T-helper 1 cell treated with Interleukin-12 subunit alpha and Interleukin-12 subunit beta and Interleukin-4 antibody, amounts not matched to agents 30 ng/mL and 1 ng/mL, for 36 hours (primary cell): ENCODE measurements around the gene MED13L. TPM values are rescaled to one million over a fixed set of nuclear protein-coding genes. Genes with fewer than 3 reads are reported as not detected.
"Not testable (repeated sequence)": the region's sequence is repeated elsewhere in the genome, so short reads cannot be mapped to it uniquely, and the experiment has no call there.

ENCODE experiments used
- intact Hi-C: fragments of 100-400 bp; cut with micrococcal nuclease; formaldehyde crosslinking; loops from one replicate; pipeline ENCODE4 v1.15.1; 2024
- total RNA-seq: library from RNA; stranded (reverse); gene quantifications from 2 replicates; pipeline ENCODE4 v1.2.3, GENCODE V29; 2022

Gene MED13L
- total RNA-seq, 1 donor from 2014 or later, result 92.7 TPM

GRCh38 chr12:115988625-115989563 lies 288.6 kb downstream of the MED13L start:
- intact Hi-C loops, result no loop called here

- intact Hi-C loops, result no loop called here
Observed at GRCh38 chr12:115988212-115988611, 289.3 kb downstream of the MED13L start.

- intact Hi-C loops, result no loop called here
Observed at GRCh38 chr12:115984616-115985015, 292.9 kb downstream of the MED13L start.

- intact Hi-C loops, result no loop called here
Observed at GRCh38 chr12:115983226-115983798, 294.2 kb downstream of the MED13L start.

GRCh38 chr12:115980339-115980738 lies 297.2 kb downstream of the MED13L start:
- intact Hi-C loops, result no loop called here

- intact Hi-C loops, result no loop called here
Observed at GRCh38 chr12:115979851-115980250, 297.6 kb downstream of the MED13L start.

DNA sequence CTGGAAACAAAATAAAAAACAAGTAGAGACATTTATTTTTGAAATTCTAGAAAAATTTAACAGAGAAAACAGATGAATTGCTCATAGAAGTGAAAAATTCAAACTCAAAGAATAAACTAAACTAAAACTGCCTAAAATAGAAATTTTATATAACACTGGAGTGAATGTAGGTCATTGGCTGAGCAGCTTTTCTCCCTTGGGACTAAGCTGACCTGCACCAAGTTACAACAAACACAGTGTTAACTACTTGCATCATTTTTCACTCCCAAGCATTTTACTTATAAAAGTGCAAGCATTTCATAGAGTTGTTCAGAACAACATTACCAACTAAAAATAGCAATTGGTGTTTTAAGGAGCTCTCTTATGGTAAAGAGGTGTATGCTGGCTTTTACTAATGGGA lies 298.1 kb downstream of the MED13L start:
- intact Hi-C loops, result no loop called here

DNA sequence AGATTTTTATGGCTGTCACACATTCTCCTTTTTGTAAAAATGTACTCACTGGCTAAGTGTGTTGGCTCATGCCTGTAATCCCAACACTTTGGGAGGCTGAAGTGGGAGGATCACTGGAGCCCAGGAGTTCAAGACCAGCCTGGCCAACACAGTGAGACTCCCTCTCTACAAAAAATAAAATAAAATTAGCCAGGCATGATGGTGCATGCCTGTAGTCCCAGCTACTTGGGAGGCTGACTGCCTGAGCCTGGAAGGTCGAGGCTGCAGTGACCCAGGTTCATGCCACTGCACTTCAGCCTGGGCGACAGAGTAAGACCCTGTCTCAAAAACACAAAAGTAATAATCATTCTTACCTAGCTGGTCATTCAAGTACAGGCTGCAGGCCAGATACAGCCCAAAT lies 300.7 kb downstream of the MED13L start:
- intact Hi-C loops, result not testable (repeated sequence)

DNA sequence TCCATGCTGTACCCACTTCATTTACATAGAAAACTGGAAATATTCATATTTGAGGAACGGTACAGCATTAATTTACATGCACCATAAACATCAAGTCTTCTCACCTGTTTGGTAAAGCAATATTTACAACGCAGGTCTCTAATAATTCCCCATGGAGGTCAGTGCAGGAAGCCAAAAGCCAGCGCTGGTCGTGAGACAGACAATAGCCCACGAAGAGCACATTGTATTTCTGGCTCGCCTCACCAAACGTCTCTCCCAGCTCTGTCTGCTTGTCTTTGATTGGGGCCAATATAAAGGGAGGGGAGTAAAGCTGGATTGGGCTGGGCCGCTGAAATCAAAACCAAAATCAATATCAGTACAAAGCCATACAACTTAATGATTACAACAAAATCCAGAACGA lies 302.1 kb downstream of the MED13L start:
- intact Hi-C loops, result no loop called here

GRCh38 chr12:115973968-115974724 lies 303.3 kb downstream of the MED13L start:
- intact Hi-C loops, result no loop called here

- intact Hi-C loops, result no loop called here
Observed at GRCh38 chr12:115973066-115973465, 304.4 kb downstream of the MED13L start.

GRCh38 chr12:115972241-115972640 lies 305.3 kb downstream of the MED13L start:
- intact Hi-C loops, result no loop called here

GRCh38 chr12:115968211-115968610 lies 309.3 kb downstream of the MED13L start:
- intact Hi-C loops, result no loop called here

DNA sequence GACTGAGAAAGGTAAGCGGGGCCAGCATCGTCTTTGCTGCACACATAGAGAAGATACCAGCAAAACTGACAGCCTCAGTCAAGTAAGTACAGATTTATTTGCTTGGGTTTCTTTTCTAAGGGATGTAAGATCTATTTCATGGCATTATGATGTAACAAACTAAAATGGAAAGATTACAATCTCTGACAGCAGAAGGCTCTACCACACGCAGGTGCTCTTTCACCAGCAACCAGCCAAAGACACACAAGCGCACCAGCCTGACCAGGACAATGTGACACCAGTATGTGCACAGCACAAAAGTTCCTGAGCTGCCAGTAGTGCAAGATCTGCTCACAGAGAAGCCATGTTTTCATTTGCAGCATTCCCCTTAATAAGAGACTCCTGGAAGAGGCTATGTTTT lies 311.1 kb downstream of the MED13L start:
- intact Hi-C loops, result no loop called here

GRCh38 chr12:115964626-115965025 lies 312.9 kb downstream of the MED13L start:
- intact Hi-C loops, result loop anchor here (2.0 to 5.0 kb wide), 2 partner anchors 98 to 594 kb away; partner anchors contain the start of gene MAP1LC3B2

GRCh38 chr12:115964214-115964613 lies 313.3 kb downstream of the MED13L start:
- intact Hi-C loops, result loop anchor here (2.0 to 5.0 kb wide), 2 partner anchors 98 to 595 kb away; partner anchors contain the start of gene MAP1LC3B2

GRCh38 chr12:115962216-115962615 lies 315.3 kb downstream of the MED13L start:
- intact Hi-C loops, result loop anchor here (5.0 kb wide), 1 partner anchor 100 kb away; no protein-coding TSS in a partner anchor

DNA sequence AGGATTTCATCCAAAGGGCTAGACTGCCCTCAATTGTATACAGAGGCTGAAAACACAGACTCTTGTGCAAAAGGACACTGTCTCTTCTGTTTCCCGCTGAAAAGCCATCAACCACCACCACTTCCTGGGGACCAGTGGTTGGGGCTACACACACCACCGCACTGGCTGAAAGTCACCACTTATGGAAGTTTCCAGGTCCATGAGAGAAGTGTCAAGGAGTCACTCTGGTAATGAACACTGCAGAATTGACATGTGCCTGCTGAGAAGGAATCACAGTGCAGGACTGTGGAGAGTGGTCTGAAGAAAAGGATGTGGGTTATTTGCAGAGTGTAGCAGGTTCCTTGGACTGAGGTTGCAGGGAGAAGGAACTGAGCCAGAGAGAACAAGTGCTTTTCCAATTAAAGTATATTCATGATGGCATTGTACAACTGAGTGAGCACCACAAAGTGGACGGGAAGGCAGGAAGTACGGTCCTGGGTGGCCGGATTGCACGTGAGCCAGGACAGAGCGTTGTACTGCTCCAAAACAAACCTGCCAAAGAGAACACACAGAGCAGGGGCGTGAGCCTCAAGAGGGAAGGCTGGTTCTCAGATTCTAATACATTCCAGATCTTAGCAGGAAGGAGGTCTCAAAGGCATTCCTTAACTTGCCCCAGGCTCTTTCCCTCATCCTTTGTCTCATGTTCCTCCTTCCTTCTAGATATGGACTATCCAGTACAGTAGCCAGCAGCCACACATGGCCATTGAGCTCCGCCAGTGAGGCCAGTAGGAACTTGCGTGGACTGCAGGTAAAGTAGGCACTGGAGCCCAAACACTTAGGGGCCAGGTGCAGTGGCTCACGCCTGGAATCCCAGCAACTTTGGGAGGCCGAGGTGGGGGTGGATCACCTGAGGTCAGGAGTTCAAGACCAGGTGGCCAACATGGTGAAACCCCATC lies 316.4 kb downstream of the MED13L start:
- intact Hi-C loops, result loop anchor here (5.0 kb wide), 1 partner anchor 101 kb away; no protein-coding TSS in a partner anchor

DNA sequence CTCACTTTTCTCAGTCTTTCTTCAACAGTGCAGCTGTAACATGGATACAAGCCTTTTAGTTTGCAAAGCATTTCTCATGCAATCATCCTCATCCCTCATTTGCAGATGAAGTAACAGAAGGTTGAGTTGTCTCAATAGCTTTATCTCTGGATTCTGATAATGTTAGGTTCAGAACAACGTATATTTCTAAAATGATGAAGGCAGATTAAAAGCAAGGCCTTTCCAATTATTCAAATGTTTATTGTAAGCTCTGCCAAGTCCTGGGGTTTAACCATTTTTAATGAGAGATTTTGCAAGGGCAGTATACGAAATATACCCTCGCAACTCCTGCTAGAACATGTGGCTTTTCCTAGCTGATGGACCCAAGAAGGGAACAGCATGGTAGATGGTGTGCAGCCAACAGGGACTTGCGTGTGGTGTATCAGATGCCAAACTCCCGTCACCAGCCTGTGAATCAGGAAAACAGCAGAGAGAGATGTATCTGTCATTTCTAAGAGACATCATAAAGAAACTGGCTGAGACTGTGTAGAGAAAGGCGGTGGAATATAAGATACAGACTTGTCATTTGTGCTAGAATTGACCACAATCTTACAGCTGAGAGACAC lies 319.7 kb downstream of the MED13L start:
- intact Hi-C loops, result no loop called here

- intact Hi-C loops, result no loop called here
Observed at GRCh38 chr12:115956659-115957058, 320.8 kb downstream of the MED13L start.
